AG09309 (cell line): ENCODE results near the gene SLC34A1.
A peak's percentile ranks its signal among the peaks of the same experiment; 100 is the strongest.
"Not testable (repeated sequence)": the region's sequence is repeated elsewhere in the genome, so short reads cannot be mapped to it uniquely, and the experiment has no call there.

Source experiments
- DNase-seq: peaks from one replicate; pipeline ENCODE4 v3.0.0-alpha.2; 2010; ENCODE audit warnings: low read depth
- H3K4me3 ChIP-seq: 2 replicates; pipeline ENCODE4 v1.5.1; 2011; ENCODE audit warnings: mild to moderate bottlenecking, low read depth, low read length, moderate library complexity; ENCODE audit not compliant: control insufficient read depth
- TF ChIP-seq, protein P1 (sequence below): IDR thresholded peaks from 2 replicates; pipeline ENCODE4 v1.5.1; 2011; ENCODE audit warnings: mild to moderate bottlenecking, low read depth, low read length, inconsistent platforms; ENCODE audit not compliant: insufficient read depth, control insufficient read depth; ENCODE audit errors: missing control alignments

Gene SLC34A1

DNA sequence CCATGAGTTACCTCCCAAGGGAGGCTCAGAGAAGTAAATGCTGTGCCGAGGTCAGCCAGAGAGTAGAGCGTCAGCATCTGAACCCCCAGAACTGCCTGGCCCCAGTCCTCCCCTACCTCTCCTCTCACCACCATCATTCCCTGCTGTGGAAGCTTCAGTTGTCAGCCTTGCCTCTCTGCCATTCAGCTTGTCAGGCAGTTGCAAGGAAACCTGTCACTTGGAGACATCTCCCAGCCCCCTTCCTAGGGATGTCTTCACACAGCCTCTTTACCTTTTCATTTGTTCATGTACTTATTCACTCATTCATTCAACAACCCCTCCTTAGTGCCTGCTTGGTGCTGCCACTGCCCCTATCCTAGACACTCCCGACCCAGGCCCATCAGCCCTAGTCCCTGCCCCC lies 24.4 kb upstream of the SLC34A1 start:
- TF ChIP-seq, protein P1, sequence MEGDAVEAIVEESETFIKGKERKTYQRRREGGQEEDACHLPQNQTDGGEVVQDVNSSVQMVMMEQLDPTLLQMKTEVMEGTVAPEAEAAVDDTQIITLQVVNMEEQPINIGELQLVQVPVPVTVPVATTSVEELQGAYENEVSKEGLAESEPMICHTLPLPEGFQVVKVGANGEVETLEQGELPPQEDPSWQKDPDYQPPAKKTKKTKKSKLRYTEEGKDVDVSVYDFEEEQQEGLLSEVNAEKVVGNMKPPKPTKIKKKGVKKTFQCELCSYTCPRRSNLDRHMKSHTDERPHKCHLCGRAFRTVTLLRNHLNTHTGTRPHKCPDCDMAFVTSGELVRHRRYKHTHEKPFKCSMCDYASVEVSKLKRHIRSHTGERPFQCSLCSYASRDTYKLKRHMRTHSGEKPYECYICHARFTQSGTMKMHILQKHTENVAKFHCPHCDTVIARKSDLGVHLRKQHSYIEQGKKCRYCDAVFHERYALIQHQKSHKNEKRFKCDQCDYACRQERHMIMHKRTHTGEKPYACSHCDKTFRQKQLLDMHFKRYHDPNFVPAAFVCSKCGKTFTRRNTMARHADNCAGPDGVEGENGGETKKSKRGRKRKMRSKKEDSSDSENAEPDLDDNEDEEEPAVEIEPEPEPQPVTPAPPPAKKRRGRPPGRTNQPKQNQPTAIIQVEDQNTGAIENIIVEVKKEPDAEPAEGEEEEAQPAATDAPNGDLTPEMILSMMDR: no peak
- H3K4me3 ChIP-seq: no peak overlapping the region
- no peak for DNase-seq

DNA sequence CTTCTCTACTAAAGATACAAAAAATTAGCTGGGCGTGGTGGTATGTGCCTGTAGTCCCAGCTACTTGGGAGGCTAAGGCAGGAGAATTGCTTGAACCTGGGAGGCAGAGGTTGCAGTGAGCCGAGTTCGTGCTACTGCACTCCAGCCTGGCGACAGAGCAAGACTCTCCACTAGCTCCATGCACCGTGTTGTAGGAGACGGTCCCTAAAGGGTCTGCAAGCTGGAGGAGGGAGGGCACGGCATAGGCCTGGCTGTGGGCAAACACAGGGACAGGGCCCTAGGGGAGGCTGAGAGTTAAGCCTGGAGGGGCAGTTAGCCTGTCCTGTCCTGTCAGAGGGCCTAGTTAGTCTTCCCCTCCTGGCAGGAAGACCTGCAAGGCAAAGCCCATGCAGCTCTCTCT lies 23.5 kb upstream of the SLC34A1 start:
- not testable (repeated sequence) for H3K4me3 ChIP-seq, DNase-seq

DNA sequence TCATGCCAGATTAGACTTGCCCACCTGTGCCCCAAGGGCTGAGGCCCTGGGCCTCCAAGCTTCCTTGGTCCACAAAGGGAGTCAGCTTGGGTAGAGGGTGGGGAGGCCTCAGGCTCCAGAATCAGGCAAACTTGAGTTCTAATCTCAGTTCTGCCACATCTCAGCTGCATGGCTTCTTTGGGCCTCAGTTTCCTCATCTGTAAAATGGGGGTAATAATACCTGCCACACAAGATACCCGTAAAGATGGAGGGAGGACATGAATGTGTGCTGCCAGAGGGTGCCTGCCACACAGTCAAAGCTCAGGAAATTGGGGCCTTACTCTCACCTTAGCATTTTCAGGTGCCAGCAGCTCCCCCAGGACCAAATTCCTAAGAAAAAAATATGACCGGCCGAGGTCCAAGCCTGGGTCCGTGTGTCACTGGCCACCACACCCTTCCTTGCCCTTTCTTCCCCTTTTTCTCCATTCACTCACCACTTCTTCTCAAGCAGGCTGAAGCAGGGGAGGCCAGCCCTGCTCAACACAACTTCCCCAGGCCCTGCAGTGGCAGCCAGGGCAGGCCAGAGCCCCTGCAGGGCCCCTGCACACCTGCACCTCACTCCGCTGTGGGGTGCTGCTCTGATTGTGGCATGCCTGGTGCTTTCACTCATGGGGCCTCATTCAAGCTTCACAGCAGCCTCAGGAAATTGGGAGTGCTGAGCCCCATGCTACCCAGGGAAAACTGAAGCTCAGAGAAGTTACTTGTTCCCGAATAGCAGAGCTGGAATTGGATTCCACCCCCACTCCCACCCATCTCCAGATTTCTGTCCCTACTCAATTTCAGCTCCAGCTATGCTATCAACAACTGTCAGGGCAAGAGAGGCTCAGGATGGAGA lies 22.6 kb upstream of the SLC34A1 start:
- no peak for DNase-seq
- H3K4me3 ChIP-seq: no peak overlapping the region
- TF ChIP-seq, protein P1: no peak

DNA sequence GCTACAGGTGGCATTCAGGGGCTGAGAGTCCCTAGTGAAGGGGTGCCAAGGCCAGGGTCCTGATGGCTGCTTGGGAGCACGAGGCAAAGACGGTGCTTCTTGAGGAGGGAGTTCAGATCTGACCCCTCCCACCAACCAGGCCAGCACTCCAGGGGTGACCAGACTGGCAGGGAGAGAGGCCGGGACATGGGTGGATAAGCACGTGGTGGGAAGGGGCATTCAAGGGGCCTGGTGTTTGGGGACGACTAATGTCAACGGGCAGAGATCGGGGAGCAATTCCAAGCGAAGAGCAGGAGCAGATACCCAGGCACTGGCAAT lies 22.0 kb upstream of the SLC34A1 start:
- DNase-seq: no peak
- H3K4me3 ChIP-seq: no peak overlapping the region
- TF ChIP-seq, protein P1: no peak

DNA sequence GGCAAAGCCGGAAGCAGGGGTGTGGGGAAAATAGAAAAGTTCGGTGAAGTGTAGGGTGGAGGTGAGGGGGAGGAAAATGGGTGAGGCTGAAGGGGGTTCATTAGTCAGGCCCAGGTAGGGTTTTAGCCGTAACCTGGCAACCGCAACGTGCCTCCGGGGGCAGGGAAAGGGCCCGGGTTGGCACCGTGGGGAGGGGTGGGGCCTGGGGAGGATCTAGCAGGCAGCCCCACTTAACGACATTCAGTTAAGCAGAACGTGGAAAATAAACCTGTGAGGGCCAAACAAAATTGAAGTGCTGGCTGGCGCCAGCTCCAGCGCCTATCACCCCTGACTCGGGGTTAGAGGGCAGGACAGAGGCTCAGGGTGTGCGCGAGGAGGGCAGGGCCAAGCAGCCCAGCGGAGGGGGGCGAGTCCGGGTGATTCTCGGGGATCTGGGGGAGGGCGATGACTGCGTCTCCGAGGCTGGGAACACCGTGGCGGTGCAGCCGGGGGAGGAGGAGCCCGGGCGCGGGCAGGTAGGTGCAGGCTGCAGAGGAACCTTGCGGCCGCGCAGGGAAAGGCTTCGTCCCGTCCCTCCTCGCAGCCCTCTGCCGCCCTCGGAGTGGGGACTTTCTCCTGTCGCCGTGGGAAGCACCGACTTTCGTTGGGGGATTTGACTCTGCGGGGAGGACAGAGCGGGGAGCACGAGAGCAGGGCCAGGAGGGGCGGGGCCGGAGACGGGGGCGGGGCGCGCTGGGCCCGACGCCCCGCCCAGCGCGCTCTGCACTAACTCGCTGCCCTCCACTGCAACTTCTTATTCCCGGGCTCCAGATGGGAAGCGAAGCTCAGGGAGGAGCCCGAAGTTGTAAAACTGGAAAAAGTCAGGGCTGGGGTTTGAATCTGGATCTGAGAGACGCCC lies 21.4 kb upstream of the SLC34A1 start:
- peak overlapping the region; percentile 40 for H3K4me3 ChIP-seq
- TF ChIP-seq, protein P1: no peak
- DNase-seq: no peak

DNA sequence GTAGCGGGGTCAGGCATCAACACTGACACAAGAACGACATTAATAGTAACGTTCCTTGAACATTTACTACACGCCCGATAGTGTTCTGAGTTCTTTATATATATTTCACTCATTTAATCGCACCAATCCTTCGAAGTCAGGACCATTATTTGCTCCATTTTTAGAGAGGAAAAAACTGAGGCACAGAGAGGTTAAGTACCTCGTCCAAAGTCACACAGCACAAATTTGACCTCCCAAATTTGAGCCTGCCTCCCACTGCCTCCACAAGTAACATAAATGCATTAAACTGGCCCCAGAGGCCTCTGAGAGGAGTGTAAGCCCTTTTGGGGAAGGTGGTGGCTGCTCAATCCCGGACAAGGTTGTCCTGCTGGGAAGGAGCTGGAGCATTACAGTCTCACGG lies 20.7 kb upstream of the SLC34A1 start:
- no peak for DNase-seq
- TF ChIP-seq, protein P1: no peak
- peak overlapping the region; percentile 10 for H3K4me3 ChIP-seq
